Neural cell (in vitro differentiated cells): ENCODE data around the gene ADISSP.

Experiments
- EP300 ChIP-seq: fragments of 450-650 bp; conservative IDR thresholded peaks from 2 replicates; pipeline ENCODE4 v1.6.1; 2014; ENCODE audit warnings: antibody characterized with exemption, mild to moderate bottlenecking, moderate library complexity; ENCODE audit not compliant: poor library complexity, severe bottlenecking
- POLR2AphosphoS5 ChIP-seq: IDR thresholded peaks from 2 replicates; pipeline ENCODE4 v1.6.1; 2012
- SMC3 ChIP-seq: fragments of 450-650 bp; conservative IDR thresholded peaks from 2 replicates; pipeline ENCODE4 v1.6.1; 2014; ENCODE audit warnings: antibody characterized with exemption, mild to moderate bottlenecking, moderate library complexity; ENCODE audit not compliant: poor library complexity
- TF ChIP-seq, protein P1 (sequence below): fragments of 450-650 bp; IDR thresholded peaks from 2 replicates; pipeline ENCODE4 v1.5.1; 2014; ENCODE audit warnings: antibody characterized with exemption, mild to moderate bottlenecking, moderate library complexity; ENCODE audit not compliant: poor library complexity, severe bottlenecking
- TF ChIP-seq, protein P2 (sequence below): IDR thresholded peaks from 2 replicates; pipeline ENCODE4 v1.6.1; 2012; ENCODE audit warnings: borderline replicate concordance

DNA sequence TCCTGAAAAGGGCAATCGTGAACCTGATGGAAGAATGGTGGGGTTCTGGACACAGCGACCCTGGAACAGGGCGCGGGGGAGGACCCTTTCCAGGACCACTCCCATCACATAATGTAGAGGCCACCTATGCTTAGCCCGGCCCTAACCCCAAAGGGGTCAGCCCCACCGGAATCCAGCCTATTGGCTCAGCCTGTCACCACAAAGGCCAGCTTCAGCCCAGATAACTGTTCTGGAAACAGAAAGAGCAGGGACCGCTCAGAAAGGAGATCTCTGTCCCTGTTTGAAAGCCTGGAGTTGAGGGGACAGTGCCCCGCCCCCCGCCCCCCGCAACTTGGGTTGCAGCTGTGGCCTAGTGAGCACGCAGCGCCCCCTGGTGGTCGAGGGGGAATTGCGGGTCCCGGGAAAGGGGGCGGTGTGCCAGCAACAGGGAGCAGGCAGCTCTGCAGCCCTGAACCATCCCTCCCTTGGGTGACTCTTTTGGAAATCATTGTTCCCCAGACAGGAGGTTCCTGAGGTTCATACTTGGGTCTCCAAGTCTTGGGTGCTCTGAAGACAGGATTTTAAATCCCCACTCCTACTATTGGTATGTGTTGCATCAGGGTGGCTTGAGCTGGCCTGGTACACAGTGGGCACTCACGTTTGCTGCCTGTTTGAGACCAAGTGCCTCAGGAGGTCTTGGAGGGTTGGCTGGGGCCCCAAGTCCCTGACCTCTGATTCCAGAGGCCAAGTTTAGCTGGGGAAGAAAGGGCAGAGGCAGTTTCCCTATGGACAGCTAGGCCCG is 56.7 kb downstream of the ADISSP start:
- TF ChIP-seq, protein P1, sequence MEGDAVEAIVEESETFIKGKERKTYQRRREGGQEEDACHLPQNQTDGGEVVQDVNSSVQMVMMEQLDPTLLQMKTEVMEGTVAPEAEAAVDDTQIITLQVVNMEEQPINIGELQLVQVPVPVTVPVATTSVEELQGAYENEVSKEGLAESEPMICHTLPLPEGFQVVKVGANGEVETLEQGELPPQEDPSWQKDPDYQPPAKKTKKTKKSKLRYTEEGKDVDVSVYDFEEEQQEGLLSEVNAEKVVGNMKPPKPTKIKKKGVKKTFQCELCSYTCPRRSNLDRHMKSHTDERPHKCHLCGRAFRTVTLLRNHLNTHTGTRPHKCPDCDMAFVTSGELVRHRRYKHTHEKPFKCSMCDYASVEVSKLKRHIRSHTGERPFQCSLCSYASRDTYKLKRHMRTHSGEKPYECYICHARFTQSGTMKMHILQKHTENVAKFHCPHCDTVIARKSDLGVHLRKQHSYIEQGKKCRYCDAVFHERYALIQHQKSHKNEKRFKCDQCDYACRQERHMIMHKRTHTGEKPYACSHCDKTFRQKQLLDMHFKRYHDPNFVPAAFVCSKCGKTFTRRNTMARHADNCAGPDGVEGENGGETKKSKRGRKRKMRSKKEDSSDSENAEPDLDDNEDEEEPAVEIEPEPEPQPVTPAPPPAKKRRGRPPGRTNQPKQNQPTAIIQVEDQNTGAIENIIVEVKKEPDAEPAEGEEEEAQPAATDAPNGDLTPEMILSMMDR, result peak; percentile 46
- peak; percentile 31 for TF ChIP-seq SMC3
- TF ChIP-seq, protein P2, sequence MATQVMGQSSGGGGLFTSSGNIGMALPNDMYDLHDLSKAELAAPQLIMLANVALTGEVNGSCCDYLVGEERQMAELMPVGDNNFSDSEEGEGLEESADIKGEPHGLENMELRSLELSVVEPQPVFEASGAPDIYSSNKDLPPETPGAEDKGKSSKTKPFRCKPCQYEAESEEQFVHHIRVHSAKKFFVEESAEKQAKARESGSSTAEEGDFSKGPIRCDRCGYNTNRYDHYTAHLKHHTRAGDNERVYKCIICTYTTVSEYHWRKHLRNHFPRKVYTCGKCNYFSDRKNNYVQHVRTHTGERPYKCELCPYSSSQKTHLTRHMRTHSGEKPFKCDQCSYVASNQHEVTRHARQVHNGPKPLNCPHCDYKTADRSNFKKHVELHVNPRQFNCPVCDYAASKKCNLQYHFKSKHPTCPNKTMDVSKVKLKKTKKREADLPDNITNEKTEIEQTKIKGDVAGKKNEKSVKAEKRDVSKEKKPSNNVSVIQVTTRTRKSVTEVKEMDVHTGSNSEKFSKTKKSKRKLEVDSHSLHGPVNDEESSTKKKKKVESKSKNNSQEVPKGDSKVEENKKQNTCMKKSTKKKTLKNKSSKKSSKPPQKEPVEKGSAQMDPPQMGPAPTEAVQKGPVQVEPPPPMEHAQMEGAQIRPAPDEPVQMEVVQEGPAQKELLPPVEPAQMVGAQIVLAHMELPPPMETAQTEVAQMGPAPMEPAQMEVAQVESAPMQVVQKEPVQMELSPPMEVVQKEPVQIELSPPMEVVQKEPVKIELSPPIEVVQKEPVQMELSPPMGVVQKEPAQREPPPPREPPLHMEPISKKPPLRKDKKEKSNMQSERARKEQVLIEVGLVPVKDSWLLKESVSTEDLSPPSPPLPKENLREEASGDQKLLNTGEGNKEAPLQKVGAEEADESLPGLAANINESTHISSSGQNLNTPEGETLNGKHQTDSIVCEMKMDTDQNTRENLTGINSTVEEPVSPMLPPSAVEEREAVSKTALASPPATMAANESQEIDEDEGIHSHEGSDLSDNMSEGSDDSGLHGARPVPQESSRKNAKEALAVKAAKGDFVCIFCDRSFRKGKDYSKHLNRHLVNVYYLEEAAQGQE, result no peak
- TF ChIP-seq POLR2AphosphoS5, result no peak
- TF ChIP-seq EP300, result no peak
